ENCODE results near the gene ATG4B.
"Not testable (repeated sequence)": the region's sequence is repeated elsewhere in the genome, so short reads cannot be mapped to it uniquely, and the experiment has no call there.

Gene ATG4B

GRCh38 chr2:241637018-241637794 is at the start of gene ATG4B, which contains the start of gene THAP4:
ATG4B (plus strand) TSS chr2:241637693; CDS start chr2:241637715, 22 bp downstream.
THAP4 (minus strand) TSS chr2:241637158; CDS start chr2:241637017, 141 bp downstream.
- peak; percentile 80 for DNase-seq

GRCh38 chr2:241589863-241590262 is 47.6 kb upstream of the ATG4B start:
- not testable (repeated sequence) for DNase-seq

- DNase-seq: not testable (repeated sequence)
Measured at GRCh38 chr2:241590496-241591455, 46.7 kb upstream of the ATG4B start.

- DNase-seq: no peak
Measured at GRCh38 chr2:241592126-241592845, 45.2 kb upstream of the ATG4B start.

GRCh38 chr2:241593271-241593670 is 44.2 kb upstream of the ATG4B start:
- DNase-seq: no peak

DNA sequence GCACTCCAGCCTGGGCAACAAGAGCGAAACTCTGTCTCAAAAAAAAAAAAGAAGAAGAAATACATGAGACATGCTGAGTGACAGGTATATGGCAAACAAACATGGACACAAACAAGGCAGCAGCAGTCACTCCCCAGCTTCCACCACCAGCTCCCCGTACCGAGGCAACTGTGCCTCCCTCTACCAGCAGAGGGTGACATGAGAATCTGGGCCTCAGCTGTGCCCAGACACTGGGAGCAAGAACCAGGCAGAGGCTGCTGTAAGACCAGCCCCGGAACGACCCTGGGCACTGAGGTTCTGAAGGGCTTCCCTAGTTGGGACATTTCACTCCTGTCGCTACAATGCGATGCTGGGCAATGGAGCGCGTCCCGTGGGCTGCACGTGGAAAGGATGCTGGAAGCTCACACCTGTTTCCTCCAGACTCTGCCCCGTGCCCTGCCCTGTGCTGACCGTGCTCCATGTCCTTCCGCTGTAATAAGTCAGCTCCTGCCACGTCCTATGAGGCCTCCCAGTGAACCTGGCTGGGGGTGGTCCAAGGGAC is 41.8 kb upstream of the ATG4B start:
- DNase-seq: peak in 1 of 2 donors; percentile 16

DNA sequence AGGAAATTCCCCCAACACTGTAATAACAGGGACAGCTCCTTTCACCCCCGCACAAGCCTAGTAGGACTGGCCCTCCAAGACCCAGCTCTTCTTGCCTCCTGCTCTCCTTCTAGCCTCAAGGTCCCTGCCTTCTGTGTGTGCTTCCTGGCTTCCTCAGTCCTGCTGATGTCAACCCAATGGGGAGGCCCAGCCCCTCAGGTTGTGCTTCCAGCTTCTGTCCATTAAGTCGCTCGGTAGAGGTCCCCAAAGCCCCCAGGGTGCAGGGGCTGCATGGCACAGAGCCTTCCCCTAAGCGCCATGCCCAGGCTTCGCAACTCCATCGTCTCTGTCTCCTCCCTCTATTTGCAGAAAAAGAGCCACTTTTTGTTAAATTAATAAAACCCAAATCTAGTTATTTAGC is 39.9 kb upstream of the ATG4B start:
- DNase-seq: no peak

DNA sequence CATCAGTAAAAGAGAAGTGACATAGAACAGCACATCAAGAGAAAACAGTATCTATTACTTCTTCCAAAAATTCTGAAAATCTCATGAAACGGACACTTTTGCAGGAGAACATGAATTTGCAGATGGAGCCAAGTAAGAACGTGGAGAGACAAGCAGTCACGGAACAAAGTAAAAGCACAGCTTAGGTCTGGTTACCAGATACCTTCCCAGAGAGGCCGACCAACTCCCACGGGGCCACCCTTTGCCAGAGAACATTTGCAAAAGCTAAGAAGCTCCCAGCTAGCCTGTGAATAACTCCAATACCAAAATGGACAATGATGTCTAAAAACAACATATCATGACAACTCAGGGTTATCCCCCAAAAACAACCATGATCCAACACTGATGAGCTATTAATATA is 39.4 kb upstream of the ATG4B start:
- no peak for DNase-seq

GRCh38 chr2:241598487-241598886 is 39.0 kb upstream of the ATG4B start:
- DNase-seq: no peak

DNA sequence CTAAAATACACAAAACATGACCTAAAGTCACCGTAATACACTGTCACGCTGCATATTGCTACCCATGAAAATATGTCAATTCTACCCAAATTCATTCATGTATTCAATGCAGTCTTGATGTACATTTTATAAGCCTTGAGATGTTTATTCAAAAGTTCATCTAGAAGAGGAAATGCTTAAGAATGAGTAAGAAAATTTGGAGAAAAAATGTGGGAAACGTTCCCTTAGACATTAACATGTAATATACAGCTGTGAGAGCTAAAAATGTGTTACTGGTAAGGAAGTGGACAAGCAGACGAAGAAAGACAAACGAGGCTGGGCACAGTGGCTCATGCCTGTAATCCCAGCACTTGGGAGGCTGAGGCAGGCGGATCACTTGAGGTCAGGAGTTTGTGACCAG is 37.9 kb upstream of the ATG4B start:
- no peak for DNase-seq

GRCh38 chr2:241601841-241602240 is 35.7 kb upstream of the ATG4B start:
- DNase-seq: no peak

- no peak for DNase-seq
Measured at GRCh38 chr2:241602720-241603119, 34.8 kb upstream of the ATG4B start.

DNA sequence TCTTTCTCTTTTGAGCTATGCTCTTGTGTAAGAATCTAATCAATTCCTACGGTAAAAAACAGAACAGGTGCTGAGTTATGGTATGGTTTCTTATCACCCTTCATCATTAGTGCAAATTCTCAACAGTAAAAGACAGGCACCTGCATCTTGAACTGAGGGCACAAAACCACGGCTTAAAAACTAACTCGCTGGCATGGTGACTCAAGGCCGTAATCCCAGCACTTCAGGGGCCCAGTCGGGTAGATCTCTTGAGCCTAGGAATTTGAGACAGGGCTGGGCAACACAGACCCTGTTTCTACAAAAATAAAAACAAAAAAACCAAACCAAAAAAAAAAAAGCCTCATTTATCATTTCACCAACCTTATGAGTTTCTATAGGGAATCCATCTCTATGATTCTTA is 33.8 kb upstream of the ATG4B start:
- DNase-seq: no peak

DNA sequence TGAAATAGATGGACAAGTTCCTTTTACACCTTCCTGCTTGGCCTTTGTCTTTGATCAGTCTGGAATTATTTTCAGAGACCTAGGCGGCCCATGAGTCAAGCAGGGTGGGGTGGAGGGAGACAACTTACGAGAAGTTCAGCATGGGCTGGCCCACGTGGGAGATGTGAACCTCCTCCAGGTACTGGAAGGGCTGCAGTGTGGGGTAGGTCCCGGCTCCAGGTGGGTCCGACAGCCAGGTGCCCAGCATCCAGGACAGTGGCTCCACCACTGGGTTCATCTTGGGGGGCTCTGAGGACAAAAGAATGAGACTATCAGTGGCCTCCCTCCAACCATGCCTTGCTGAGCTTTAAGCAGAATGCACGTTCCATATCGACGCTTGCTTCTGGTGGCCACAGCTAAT is 31.3 kb upstream of the ATG4B start:
- DNase-seq: no peak

DNA sequence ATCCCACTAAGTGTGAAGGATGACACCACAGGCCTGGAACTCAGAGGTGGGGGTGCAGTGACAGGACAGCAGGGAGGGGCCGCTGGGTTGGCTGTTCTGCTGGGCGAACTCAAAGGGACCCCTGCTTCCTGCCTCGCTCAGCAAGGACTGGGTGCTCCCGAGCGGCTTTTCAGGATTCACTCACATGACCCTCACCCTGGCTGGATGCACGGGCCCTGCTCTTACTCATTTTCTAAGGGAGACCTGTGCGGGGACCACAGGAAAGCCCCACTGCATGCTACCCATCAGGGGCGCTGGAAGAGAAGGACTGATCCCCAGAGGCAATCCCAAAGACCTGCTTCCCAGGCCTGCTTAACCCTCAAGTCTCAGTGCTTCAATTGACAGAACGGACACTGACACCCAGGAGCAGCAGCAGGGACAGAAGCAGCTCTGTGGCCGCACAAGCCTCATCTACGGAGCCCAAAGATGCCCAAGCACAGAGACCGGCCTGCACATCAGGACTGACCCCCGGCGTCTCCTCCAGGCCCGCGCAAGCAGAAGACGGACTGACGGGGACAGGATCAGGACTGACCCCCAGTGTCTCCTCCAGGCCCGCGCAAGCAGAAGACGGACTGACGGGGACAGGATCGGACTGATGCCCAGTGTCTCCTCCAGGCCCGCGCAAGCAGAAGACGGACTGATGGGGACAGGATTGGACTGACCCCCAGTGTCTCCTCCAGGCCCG is 30.2 kb upstream of the ATG4B start:
- no peak for DNase-seq

DNA sequence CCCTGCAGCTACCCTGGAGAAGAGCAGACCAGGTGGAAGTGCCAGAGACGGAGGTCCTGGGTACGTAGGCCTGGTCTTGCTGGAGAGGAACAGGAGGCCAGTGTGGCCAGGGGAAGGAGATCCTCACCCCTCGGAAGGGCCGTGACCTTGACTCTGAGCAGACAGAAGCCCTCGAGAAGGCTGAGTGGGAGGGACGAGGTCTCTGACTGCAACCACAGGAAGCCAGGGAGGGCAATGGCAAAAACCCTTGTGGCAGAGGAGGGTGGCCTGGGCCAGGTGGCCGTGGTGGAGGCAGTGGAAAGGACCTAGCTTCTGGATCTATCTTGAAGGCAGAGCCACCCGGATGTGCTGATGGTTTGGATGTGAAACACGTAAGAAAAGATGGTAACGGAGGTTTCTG is 28.6 kb upstream of the ATG4B start:
- peak; percentile 3 to 11 for DNase-seq

DNA sequence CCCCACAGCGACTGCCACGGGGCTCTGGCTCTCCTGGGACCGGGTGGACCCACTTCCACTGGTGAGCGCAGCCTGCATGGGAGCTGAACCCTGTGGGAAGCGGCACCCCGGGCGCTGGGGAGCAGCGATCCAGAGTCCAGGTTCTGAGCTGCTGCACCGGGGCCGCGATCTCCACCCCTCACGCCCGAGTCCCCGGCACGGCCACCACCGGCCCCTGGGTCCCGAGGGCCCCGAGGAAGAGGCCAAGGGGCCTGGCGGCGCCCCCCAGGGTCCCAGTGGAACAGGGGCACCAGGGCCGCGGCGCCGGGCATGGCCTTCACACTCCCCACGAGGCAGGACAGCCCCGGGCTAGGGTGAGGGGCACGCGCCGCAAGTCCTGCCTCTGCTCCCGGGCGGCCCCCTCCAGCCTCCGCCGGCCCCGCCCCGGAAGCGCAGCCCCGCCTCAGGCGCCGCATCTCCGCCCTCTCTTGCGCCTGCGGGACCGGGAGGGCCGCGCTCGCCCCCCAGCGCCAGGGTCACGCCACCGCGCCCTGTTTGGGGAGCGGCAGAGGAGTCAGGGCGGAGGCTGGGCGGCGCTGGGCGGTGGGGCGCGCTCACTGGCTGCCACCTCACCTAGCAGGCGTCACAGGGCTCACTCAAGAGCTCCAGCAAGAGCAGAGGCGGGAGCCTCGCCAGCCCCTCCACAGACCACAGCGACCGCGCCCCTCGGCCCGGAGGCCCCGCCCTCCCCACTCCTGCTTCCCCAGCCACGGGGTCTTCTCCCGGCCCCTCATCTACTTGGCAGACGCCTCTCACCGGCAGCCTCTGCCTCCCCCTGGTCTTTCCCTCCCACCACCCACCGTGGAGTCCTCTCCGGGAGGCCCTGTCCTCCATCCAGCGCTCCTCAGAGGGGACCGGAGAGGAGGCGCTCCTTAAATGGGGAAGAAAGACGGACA is 27.4 kb upstream of the ATG4B start:
- DNase-seq: peak; percentile 66 to 77

DNA sequence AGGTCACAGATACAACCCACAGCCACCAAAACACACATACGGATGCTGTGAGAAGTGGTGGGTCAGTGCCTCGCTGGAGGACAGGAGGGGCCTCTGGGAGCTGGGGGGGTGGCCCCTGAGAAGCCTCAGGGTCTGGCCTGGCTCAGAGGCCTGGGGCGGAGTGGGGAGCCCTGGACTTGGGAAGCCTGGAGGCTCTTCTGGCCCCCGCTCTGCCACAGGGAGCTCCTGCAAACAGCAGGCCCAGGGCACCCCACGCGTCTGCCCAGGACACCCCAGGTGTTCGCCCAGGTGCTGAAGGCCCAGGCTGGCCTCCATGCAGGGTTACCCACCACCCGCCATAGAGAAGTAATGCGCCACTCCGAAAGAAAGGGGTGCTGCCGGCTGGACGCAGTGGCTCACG is 26.4 kb upstream of the ATG4B start:
- DNase-seq: no peak

DNA sequence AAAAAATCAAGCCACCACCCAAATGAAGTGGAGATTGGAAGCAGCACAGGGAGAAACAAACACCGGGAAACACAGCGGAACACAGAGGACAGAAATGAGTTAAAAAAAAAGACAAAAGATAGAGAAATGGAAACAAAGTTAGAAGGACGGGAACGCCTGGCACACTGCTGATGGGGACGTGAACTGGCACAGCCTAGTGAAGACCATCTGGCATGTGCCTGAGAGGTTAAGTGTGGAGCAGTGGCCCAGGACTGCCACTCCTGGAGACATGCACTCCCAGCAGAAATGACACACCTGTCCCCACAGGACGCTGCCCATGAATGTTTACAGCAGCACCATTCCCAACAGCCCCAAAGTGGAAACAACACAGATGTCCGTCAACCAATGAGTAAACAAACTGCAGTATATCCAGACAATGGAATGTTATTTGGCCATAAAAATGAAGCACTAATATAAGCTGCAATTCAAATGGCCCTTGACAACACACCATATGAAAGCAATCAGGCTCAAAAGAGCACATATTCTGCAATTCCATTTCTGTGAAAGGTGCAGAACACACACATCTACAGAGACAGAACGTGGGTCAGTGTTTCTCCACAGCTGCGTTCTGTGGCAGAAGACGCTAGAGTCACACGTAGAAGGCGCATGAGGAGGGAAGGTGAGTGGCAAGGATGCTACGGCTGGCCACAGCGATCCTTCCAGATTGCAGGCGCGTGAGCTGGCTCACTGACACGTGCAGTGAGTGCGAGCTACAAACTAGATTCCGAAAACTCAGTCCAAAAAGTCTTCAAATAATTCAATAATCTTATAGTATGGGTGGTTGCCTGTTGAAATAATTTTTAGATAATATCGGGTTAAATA is 25.1 kb upstream of the ATG4B start:
- DNase-seq: no peak
